RCC 7860 (cell line): ENCODE results near the gene OTUD7B.

Source experiments
- DNase-seq: peaks from one replicate; pipeline ENCODE4 v3.0.0-alpha.2; 2015; ENCODE audit warnings: low spot score
- FAIRE-seq: peaks from 2 replicates; lab custom pipeline; 2012; peaks lifted over from hg19 to GRCh38; lab: Jason Lieb, UNC

Gene OTUD7B

DNA sequence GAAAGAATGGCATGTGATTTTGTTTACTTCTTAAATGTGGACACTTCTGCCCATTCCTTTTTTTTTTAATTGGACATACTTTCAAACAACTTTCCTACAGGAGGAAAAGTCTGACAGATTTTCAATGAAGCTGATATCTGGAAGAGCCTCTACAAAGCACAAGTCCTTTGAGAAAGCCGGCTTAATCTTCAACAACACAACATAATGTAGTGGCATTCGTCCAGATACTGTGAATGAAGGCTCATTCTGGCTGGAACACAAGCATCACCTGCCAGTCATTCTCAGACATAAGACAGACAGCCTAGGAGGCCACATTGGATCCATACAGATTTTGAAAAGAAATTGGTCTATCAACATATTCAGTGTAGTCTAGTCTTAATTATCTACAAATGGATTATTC lies 4.9 kb downstream of the OTUD7B start:
- no peak for FAIRE-seq
- no peak for DNase-seq

DNA sequence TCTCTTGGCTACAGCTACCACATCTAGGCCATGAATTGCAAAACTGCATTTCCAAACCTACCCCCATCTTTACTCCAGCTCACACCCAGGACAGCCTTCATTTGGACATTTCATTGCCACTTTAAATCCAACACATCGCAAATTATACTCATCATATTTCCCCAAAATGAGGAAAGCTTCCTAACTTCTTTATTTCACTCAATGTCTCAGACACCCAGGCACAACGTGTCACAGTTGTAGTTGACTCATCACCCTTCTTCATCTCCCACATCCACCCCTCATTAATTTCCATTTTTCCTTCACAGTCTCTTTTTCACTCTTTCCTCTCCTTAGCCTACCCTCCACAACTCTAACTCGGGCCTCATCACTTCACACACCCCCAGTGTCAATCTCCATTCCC lies 6.7 kb downstream of the OTUD7B start:
- no peak for FAIRE-seq

DNA sequence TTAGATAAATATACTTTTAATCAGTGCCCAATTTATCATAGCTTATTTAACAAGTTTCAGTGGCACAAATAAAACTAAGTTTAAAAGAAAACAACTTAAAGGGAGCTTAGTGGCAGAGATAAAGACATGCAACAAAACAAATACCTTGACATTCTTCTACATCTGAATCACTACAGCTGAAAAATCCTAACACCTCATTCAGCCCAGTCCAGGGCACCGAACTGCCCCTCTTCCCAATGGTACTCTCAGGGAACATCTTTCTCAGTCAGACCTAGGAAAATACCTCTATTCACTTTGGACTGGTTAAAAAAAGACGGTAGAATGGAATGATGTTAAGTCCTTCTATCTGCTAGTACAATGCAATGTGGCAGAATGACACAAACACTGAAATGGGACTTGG lies 8.3 kb downstream of the OTUD7B start:
- DNase-seq: no peak
- FAIRE-seq: no peak

More for the DNA sequence above, 6.7 kb downstream of the OTUD7B start:
- DNase-seq: no peak

DNA sequence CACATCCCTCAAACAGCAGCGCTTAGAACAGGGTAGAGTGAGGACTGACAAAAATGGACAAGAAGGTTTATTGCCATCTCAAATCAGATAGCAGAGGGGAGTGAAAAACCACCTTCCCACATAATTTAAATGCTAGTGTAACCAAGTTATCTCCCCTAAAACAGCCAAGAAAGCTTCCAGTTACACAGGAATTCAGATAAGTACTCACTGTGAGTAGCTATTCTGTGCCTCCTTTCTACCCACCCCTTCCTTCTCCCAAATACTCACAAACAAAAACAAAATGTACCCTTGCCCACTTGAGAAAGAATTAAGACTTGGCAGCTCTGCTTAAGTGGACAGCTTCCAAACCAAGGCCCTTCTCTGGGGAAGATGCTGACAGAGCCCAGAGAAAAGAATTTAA lies 9.1 kb downstream of the OTUD7B start:
- FAIRE-seq (no peak), DNase-seq (no peak)

DNA sequence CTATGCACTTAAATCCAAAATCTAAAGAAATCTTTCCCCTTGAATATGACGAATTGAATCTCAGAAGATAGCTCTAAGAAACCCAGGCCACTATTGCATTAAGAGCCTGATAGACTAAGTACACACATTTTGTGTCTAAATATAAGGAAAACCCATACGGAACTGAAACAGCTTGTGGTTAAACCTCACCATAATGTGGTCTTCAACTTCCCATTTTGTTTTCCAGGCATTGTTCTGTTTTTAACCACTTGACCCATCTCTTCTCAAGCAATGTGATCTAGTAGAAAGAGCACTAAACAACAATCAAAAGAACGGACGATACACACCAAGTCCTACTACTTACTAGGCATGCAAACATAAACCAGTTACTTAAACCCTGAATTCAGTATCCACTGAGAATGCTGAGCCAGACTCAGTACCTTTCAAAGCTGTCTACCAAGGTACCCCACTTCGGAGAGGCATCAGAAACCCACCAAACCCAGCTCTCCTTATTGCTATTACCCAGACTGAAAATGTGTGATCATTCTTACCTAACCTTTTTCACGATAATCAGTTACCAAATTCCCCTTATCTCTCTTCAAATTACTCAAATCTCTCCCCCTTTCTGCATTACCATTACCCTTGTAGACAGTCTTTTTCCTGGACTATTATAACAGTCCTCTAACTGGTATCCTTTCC lies 12.8 kb downstream of the OTUD7B start:
- DNase-seq: no peak
- FAIRE-seq: no peak

DNA sequence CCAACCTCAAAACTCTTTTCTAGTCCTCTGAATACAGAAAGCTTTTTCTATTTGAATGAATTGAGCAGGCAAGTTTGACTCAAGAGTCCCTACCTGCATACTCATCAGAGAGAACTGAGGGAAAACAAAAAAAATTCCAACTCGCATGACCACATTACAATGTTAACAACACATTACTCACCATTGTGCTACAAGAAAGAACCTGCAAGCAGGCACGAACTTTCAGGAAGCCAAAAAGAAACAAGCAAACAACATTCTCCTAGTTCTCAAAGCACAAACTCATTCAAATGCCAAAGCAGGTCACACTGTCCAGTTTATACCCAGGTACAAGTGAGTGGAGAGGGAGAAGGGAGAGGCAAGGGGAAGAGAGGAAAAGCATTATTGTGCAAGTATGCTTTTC lies 14.6 kb downstream of the OTUD7B start:
- DNase-seq (peak; percentile 24), FAIRE-seq (peak; percentile 29)

DNA sequence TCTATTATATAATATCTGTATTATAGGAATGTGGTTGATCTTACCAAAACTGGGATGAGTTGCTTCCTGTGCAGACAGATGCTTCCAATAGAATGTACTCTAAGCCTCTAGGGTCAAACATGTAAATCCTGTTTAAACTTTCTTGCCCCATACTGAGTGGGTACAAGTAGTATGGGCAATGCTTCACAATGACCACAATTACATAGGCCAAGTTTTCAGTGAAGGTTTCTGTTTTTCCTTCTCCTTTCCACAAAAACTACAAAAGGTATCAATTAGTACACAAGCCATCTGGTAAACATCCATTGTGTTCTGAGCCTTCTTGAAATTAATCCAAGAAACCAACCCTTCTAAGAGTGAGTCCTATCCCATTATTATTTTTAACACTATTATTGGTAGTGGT lies 16.8 kb downstream of the OTUD7B start:
- no peak for FAIRE-seq
- no peak for DNase-seq

DNA sequence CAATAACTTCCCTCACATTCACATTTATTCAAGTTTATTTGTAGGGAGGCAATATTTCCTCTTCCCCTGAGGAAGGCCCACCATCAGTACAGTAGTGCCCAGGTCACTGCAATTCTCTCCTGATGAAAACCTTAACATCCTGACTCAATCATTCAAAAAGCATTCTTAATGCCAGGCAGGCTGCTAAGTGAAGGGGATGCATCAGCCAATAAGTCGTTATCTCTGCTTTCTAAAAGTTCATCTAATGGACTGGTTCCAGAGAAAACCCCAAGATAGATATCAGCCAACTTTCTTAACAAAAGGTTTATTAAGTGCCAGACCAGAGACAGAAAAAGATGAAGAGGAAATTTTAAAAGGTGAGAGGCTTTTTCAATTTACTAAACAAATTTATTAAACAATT lies 17.3 kb downstream of the OTUD7B start:
- no peak for FAIRE-seq
- DNase-seq: no peak

DNA sequence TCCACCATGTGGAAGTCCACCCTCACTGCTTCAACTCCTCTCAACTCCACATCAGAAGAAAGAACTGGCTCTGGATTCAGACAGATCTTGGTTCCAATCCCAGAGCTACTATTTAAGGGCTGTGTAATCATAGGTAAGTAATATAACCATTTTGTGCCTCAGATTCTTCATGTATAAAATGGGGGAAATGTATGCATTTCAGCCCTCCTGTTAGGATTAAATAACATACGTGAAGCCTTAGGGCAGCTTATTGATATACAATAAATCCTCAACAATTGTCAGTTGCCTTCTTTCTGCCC lies 23.3 kb downstream of the OTUD7B start:
- FAIRE-seq (no peak), DNase-seq (no peak)

DNA sequence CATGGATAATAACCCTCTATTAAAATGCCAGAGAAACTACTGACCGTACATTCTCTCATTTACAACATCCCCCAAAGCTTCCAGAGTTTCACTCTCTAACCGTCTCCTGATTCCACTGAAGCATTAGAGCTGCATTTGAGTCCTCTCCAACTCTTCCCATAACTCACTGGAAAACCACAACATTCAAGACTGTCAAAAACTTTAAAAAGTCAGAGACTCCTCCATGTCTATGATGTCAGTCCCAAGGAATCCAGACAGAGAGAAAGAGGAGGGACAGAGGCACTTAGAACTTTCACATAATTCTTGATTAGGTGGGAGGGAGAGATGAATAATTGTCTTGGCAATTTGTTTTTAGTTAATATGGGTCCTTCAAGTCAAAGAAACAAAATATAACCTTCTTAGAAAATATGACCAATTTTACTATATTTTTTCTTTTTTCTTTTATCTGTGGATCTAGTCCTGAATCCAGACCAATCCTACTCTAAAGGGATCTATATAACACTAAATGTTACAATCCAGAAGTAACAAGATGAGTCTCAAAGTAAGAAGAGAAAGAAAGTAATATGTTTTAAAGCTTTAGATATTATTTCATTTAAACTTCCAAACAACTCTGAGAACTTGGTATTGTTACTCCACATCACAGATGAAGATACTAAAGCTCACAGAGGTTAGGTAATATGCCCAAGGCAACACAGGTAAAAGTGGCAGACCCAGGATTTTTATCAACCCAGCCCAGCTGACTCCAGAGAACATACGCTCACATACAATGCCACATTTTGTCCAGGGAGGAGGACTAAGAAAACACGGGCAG lies 23.8 kb downstream of the OTUD7B start:
- FAIRE-seq (peak; percentile 98), DNase-seq (peak; percentile 84)

DNA sequence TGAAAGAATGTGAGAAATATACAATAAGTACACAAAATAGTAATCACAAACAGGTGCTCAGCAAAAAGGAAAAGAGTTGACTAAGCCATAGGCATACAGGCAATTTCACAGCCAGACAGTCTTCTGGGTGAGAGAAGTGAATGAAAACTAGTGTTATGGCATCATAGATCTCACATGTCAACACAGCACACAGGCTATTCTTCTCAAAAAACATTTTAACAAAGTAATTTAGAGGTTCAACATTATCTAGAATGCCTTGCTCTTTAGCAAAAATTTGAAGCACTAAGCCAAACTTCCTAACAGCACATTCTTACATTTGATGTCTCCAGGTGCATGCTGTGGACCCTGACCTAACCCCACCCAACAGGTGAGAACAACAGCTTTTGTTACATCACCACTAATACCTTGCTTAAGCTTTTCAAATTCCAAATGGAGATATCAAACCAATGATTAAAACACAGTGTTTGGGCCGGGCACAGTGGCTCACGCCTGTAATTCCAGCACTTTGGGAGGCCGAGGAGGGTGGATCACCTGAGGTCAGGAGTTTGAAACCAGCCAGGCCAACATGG lies 30.5 kb downstream of the OTUD7B start:
- no peak for FAIRE-seq
- no peak for DNase-seq

DNA sequence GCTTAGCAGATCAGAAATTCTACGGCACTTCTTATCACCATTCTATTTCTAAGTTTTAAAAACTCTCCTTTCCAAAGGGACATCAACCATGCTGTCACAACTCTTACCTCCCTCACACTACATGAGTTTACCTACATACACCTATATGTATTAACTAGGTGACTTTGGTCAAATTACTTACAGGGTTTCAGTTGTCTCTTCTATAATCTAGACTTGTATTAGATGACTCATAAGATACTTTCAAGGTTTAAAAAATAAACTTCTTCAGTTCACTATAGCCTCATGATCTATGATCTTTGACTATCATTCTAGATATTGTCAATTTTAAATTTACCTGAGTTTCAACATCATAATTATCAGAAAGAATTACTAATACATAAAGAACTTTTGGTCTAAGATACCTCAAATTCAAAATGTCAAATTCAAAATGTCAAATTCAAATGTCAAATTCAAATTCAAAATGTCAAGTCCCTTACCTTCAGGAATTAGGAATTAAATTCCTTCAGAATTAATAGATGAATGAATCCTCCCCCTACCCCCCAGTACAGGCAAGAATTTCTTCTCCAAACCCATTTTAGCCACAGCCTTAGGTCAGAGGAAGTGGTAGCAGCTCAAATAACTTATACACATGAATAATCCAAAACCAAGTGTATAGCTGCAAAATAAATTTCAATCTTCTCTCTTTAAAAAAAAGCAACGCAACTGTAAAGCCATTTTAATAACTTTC lies 31.1 kb downstream of the OTUD7B start:
- FAIRE-seq: peak; percentile 70
- no peak for DNase-seq

DNA sequence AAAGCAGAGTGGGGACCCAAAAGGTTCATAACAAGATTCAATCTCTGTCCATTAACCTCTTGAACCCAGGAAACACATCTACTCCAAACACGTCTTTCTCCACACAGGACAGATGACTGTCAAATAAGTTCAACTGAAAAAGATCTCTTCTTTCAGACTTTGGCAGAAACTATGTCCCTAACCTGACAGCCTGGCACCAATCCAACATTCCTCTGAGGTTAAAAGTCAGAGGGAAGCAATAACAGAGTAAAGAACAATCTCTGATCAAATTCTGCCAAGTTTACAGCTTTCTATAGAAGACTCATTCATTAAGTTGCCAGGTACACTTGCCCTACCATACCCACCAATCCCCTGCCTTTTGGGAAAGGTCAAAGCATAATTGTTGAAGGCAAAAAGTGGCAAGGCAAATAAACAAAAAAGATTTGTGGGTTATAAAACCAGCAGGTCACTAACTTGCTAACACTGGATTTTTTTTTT lies 31.9 kb downstream of the OTUD7B start:
- DNase-seq (peak; percentile 44), FAIRE-seq (peak; percentile 51)

DNA sequence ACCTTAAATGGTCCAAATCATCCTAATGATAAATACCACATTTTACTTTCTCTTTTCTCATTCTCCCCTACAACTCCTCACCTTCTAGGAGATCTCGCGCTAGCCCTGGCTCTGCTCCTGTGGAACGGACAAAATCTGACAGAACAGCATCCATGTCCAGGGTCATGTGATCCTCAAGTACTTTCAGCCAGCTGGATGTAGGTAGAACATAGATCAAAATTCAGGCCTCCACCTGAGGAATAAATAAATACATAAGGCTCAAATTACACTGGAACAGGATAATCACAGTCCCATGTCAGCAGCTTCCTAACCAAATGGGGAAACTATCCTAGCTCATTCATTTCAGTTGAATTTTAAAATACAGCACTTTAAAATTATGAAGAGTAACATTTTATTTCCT lies 33.2 kb downstream of the OTUD7B start:
- DNase-seq (no peak), FAIRE-seq (no peak)

DNA sequence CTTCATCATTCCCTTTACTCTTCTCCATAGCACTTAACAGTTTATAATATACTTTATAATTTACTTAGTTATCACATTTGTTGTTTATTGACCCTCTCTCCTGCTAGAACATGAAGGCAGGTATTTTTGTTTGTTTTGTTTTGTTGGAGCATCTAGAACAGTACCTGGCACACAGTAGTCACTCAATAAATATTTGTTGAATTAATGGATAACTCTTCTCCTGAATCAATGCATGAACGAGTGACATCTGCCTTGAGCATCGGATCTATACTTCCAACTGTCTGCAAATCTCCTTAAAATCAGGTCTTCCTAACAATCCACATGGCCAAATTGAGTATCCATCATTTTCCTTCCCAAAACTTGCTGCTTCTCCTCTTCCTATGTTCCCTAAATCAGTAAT lies 38.0 kb downstream of the OTUD7B start:
- no peak for FAIRE-seq

DNA sequence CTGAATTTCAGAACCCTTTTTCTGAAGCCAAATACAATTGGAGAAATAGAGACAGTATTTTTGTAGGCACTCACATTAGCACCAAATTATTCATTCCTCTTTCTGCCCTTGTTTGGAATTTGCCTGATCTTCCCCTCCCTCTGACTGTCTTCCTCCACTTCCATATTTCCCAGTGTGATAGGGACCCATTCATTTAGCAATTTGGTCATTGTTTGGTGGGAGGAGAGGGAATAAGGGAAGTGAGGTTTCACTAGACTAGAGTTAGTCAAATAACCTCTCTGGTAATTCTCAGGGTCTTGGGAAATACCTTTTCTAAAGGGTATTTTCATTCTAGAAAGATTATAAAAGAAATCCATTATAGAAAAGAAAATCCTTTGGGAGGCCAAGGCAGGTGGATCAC lies 42.9 kb downstream of the OTUD7B start:
- FAIRE-seq: no peak
- no peak for DNase-seq

More for the DNA sequence above, 38.0 kb downstream of the OTUD7B start:
- DNase-seq: no peak

DNA sequence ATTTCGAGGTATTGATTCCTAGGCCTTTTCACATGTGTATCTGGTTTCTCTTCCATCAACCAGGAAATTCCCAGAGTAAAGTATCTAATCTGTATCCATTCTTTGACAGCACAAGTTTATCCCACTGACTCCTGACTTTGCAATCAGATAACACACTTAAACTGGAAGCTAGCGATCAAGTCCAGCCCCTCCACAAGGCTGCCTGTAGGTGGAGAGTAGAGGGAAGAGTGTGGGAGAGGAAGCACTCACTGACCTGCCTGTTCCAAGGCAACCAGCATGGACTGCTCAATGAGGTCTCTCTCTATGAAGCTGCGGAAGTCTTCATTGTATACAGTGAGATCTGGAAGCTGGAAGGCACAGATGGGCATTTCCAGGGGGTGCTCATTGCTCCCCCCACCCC lies 43.5 kb downstream of the OTUD7B start:
- DNase-seq (no peak), FAIRE-seq (no peak)

DNA sequence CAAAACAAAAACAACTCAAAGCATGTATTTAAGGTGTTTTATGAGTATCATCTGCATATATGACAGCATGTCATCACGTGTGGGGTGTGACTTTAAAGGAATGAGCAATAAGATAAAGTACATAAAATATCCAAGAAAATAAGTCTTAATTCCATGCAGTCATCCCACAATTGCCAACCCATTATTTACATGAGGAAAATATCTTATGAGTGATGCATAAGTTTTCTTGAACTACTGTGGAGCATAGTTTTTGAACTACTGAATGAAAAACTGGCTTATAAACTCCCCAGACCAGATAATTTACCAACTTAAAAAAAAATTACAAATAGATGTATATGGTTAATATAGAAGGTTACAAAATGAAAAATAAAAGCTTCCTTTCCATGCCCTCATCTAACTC lies 44.1 kb downstream of the OTUD7B start:
- FAIRE-seq: no peak
- DNase-seq: no peak

DNA sequence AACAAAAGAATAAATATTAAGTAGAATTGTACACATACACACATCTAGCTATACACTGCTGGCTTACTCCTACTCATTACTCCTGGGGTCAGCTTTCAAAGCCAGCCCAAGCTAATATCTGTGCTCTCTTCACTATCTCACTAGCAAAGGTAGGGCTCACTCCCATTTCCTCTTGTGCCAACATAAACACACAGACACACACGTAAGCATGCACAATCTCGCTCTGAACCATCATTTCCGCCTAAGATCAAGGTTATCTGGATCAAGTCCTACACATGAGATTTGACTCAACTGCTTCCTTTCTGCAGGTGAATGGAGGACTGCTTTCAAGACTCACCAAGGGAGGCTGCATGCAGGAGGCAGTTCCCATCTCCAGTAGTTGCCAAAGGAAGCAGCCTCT lies 45.1 kb downstream of the OTUD7B start:
- DNase-seq (no peak), FAIRE-seq (no peak)

DNA sequence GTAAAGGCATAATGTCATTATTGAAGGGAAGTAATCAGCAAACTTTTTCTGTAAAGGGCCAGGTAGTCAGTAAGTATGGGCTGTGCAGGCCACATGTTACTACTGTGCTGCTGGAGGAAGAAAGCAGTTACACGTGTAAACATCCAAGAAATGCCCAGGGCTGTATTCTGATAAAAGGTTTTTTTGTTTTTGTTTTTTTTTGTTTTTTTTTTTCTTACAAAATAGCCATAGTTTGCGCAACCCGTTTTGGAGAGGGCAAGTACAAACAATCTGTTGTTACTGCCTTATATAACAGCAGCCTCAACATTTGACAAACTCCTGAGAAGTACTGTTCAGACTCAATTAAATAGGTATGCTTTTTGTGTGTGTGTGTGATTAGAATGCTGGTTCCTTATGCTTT lies 47.2 kb downstream of the OTUD7B start:
- DNase-seq: no peak
- FAIRE-seq: no peak

DNA sequence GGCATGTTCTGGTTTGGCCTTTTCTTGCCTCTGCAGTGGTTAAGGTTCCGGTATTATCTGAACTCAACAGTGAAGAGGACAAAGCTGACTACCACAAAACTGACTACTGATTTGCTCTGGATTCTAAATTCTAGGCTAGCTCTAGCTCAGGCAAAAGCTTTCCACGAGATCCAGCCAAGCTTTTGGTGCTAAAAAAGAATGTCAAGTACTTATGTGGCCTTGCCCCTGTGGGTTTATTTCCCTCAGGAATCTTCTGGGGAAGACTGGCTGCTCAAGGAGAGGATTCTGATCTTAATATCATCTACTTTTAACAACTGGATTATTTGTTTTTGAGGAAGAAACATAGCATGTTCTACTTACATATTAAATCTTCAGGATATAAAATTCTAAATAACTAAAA lies 47.8 kb downstream of the OTUD7B start:
- FAIRE-seq (no peak), DNase-seq (no peak)
